Fibroblast of mammary gland (primary cell): Measurements from ENCODE around the gene TMSB10.

Experiments
- DNase-seq: peaks from one replicate; pipeline ENCODE4 v3.0.0-alpha.2; 2010; ENCODE audit warnings: low read depth
- H3K4me3 ChIP-seq: 2 replicates; pipeline ENCODE4 v1.5.1; 2011; ENCODE audit warnings: low read depth, mild to moderate bottlenecking, low read length, moderate library complexity; ENCODE audit not compliant: control insufficient read depth
- CTCF ChIP-seq: conservative IDR thresholded peaks from 2 replicates; pipeline ENCODE4 v1.5.1; 2011; ENCODE audit warnings: low read depth, low read length, inconsistent platforms; ENCODE audit not compliant: control insufficient read depth, insufficient read depth

Gene TMSB10

GRCh38 chr2:84924173-84925106 is 19.0 kb downstream of the TMSB10 start:
- H3K4me3 ChIP-seq = peak overlapping the region; percentile 14
- DNase-seq = peak; percentile 84
- no peak for TF ChIP-seq CTCF

GRCh38 chr2:84925336-84925723 is 19.9 kb downstream of the TMSB10 start:
- DNase-seq = no peak
- TF ChIP-seq CTCF = no peak
- no peak overlapping the region for H3K4me3 ChIP-seq

- peak; percentile 69 for TF ChIP-seq CTCF
- H3K4me3 ChIP-seq = peak overlapping the region; percentile 53
- DNase-seq = peak; percentile 87
Measured at GRCh38 chr2:84925724-84926376, 20.4 kb downstream of the TMSB10 start.

GRCh38 chr2:84927275-84927627 is 21.8 kb downstream of the TMSB10 start:
- no peak for TF ChIP-seq CTCF
- no peak overlapping the region for H3K4me3 ChIP-seq
- DNase-seq = no peak

GRCh38 chr2:84931384-84931821 is 25.9 kb downstream of the TMSB10 start:
- no peak for TF ChIP-seq CTCF
- DNase-seq = no peak
- H3K4me3 ChIP-seq = no peak overlapping the region

- peak; percentile 38 for DNase-seq
- H3K4me3 ChIP-seq = no peak overlapping the region
- no peak for TF ChIP-seq CTCF
Measured at GRCh38 chr2:84938194-84938879, 32.9 kb downstream of the TMSB10 start.
